Femur (tissue), 1 donor: Measurements from ENCODE around the gene AQP9.

Source experiments
- DNase-seq: peaks from one replicate; pipeline ENCODE4 v3.0.0-alpha.2; 2017

The AQP9 gene

DNA sequence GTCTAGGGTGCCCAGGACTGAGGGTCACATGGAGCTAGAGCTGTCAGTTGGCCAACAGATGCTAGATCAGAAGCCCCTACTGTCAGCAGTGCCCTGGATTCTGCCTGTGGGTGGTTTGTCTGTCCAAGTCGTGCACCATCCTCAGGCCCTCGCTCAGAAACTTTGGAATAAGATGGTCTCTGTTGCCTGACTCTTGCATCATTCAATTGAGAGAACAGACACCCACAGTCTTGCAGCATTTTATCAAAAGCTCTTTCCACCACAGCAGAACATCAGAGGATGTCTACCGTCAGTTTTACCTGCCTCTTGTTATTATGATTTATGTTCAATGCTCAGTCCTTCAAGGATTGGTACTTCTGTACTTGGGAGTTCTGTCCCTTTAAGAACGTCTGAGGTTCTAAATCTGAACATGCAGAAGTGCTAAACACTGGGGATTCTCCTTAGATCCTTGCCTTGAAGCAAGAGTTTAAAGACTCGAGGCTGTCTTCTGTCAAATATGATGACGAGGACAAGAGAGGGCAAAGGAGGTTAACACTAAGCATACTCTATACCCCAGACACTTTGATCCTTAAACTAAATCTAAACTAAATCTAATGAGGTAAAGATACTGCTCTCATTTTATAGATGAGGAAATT, 4.8 kb downstream of the AQP9 start:
- no peak for DNase-seq

GRCh38 chr15:58145606-58146005, 7.4 kb downstream of the AQP9 start:
- DNase-seq, result no peak

- DNase-seq, result no peak
Measured at GRCh38 chr15:58146211-58146610, 8.0 kb downstream of the AQP9 start.

DNA sequence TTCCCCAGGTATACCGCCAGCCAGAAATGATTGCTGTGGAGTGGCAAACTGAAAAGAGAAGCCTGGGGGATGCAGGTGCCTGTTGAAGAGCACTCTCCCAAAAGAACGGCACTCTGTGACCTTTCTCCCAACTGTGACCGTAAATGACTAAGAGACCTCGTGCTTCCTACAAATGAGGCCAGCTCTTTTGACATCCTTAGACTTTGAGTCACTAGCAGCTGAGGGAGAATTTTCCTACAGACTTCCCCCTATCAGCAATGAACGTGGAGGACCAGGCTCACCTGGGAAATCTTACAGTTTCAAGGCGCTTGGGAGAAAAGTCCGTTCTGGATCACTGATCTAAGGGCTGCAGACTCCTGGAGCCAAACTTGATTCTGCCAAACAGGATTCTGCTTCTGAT, 8.6 kb downstream of the AQP9 start:
- no peak for DNase-seq

DNA sequence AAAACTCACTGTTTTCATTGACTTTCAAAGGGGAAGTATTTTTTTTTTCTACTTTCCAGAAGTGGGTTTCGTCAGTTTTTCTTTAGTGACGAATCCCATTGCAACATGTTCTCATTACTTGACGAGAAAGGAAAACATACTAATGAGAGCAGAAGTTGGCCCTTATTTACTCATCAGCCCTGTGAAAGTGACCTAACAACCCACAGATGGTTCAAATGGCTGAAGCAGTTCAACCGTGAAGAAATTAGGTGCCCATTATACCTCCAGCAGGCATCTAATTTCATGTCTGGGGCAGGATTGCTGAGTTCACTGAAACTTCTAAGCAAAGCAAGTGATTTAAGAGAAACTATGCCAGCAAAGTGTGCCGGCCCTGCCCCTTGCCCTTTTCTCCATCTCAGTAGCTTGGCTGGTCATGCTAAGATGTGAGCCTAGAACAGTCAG, 9.0 kb downstream of the AQP9 start:
- no peak for DNase-seq

GRCh38 chr15:58148120-58148519, 9.9 kb downstream of the AQP9 start:
- no peak for DNase-seq

DNA sequence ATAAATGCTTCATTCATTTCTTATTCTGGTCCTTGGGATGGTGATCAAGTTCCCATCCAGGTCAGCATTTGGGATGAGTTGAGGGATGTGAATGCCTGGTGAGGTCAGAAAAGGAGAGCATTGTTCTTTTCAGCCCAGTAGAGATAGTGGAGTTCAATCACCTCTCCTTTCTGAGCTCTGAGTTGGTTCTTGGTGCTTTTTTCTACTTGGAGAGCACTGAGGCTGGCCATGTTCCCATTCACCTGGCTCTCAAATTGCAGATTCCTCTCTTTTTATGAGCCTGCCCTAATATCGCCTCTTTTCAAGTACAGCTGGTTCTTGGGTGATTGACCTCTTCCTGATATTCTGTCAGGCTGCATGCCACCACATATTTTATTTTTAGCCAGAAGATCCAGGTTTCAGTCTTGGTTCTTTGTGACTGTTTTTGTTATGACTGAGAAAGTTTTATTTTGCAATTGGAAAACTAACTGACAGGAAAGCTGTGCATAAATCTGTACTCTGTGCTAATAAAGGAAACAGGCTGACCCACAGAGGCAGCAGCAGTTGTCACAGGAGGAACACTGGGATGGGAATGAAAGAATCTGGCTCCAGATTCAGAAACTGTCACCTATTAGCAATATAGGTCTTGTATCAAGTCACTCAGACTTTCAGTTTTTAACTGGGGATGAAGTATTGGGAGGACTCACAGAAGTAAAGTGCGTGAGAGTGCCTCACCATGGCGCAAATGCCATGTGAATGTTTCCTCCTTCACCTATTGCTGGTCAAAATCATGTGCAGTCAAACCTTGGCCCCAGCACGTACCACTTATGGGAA, 10.7 kb downstream of the AQP9 start:
- no peak for DNase-seq

DNA sequence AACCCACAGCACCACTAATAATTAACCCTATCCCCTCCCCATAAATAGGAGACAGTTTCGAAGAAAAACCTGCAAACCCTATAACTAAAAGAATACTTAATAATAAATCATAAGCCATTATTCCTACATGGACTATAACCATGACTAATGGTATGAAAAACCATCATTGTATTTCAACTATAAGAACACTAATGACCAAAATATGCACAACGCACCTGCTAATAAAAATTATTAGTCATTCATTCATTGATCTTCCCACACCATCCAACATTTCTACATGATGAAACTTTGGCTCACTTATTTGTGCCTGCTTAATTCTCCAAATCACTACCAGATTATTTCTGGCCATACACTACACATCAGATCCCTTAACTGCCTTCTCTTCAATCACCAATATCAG, 16.6 kb downstream of the AQP9 start:
- no peak for DNase-seq

GRCh38 chr15:58159827-58160386, 21.7 kb downstream of the AQP9 start:
- DNase-seq, result no peak

- DNase-seq, result no peak
Measured at GRCh38 chr15:58161436-58161930, 23.3 kb downstream of the AQP9 start.

DNA sequence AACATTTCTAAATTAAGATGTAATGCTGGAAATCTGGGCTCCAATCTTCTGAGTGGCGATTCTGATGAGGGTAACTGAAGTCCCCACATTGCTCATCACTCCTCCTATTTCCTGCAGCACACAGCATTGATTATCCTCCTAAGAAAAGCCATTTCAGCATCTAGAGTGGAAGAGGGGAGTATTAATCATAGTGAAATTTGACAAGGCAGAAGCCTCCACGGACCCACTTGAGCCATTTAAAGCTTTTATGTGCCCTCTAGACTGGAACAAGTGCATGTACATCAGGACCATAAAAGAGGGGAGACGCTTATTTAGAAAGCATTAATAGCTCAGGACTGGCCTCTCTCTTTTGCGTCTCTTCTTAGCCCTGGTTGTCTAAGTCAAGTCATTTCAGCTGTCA, 25.8 kb downstream of the AQP9 start:
- DNase-seq, result no peak

GRCh38 chr15:58164926-58165325, 26.7 kb downstream of the AQP9 start:
- DNase-seq, result no peak

- DNase-seq, result peak; percentile 45
Measured at GRCh38 chr15:58165661-58166060, 27.5 kb downstream of the AQP9 start.

GRCh38 chr15:58167095-58167691, 29.0 kb downstream of the AQP9 start:
- DNase-seq, result no peak

GRCh38 chr15:58169934-58170333, 31.8 kb downstream of the AQP9 start:
- no peak for DNase-seq

DNA sequence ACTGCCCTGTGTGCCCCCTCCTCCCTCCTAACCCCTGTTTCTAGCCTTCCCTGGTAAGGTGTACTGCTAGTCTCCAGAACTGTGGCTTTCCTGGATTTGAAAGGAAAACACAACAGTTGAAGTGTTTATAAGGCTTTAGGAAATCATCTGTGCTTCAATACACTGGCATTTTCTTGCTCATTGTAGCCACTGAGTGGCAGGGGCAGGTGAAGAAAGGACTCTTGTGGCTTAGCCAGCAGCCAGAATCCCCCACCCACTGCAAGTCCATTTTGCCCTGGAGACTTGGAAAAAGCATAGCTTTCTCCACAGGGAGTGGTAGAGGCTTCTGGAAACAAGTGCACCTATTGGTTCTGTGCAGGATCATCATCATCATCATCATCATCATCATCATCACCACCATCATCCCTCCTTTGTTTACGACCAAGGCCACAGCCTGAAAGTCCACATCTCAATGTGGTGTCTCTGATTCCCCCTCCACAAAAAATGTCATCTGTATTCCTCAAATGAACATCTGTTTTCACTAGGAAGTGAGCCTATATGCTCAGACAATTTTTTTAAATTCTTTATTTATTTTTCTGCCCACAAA, 33.4 kb downstream of the AQP9 start:
- DNase-seq, result no peak

GRCh38 chr15:58174709-58175108, 36.5 kb downstream of the AQP9 start:
- DNase-seq, result no peak

DNA sequence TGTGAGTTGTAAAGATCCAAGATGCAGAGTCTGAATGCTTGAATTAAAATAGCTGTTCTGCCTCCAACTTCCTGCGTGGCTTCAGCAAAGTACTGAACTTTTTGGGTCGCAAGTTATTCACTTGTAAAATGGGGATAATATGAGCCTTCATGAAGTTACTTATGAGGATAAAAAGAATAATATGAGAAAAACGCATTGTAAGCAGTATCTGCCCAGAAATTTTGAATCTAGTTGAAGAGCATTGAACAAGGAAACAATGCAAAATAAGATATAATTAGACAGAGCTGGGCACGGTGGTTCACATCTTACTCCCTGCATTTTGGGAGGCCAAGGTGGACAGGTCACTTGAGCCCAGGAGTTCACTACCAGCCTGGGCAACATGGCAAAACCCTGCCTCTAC, 37.8 kb downstream of the AQP9 start:
- DNase-seq, result no peak

GRCh38 chr15:58178668-58179067, 40.5 kb downstream of the AQP9 start:
- DNase-seq, result no peak

DNA sequence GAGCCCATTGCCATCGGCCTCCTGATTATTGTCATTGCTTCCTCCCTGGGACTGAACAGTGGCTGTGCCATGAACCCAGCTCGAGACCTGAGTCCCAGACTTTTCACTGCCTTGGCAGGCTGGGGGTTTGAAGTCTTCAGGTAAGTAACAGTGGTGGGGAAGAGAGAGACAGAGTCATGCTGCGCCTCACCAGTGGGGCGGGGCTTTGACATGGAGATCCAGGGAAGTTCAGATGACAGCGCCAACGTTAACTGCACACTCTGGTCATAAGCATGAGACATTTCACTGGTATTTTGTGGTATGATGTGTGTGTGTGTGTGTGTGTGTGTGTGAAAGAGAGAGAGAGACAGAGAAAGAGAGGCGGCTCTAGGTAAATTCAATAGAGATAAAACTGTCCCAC, 41.0 kb downstream of the AQP9 start:
- DNase-seq, result no peak

GRCh38 chr15:58179741-58180381, 41.7 kb downstream of the AQP9 start:
- no peak for DNase-seq

- peak; percentile 57 for DNase-seq
Measured at GRCh38 chr15:58182460-58183163, 44.4 kb downstream of the AQP9 start.
